NCI-H510A treated with DMSO at 0.1 percent for 48 hours (cell line): ENCODE data around the gene AAK1.
"Not testable (repeated sequence)": the region's sequence is repeated elsewhere in the genome, so short reads cannot be mapped to it uniquely, and the experiment has no call there.

Experiments
- DNase-seq: peaks from one replicate; lab custom pipeline; 2025; lab: John Stamatoyannopoulos, UW

The AAK1 gene

GRCh38 chr2:69659941-69660483 lies 16.5 kb upstream of the AAK1 start:
- DNase-seq, result no peak

- DNase-seq, result no peak
Observed at GRCh38 chr2:69659349-69659748, 15.8 kb upstream of the AAK1 start.

GRCh38 chr2:69652206-69652605 lies 8.7 kb upstream of the AAK1 start:
- DNase-seq, result no peak

- not testable (repeated sequence) for DNase-seq
Observed at GRCh38 chr2:69647196-69647595, 3.7 kb upstream of the AAK1 start.

- no peak for DNase-seq
Observed at GRCh38 chr2:69646714-69647113, 3.2 kb upstream of the AAK1 start.

- no peak for DNase-seq
Observed at GRCh38 chr2:69645921-69646320, 2.4 kb upstream of the AAK1 start.

- DNase-seq, result peak; percentile 21
Observed at GRCh38 chr2:69645031-69645431, 1.5 kb upstream of the AAK1 start.

- no peak for DNase-seq
Observed at GRCh38 chr2:69644506-69644979, 1.0 kb upstream of the AAK1 start.

GRCh38 chr2:69642709-69643601 lies 584 bp downstream of the AAK1 start:
- DNase-seq, result peak; percentile 38

- DNase-seq, result no peak
Observed at GRCh38 chr2:69641887-69642708, 1.4 kb downstream of the AAK1 start.

- DNase-seq, result no peak
Observed at GRCh38 chr2:69641471-69641870, 2.1 kb downstream of the AAK1 start.

GRCh38 chr2:69639266-69639665 lies 4.3 kb downstream of the AAK1 start:
- no peak for DNase-seq

GRCh38 chr2:69638630-69639029 lies 4.9 kb downstream of the AAK1 start:
- DNase-seq, result no peak

- DNase-seq, result no peak
Observed at GRCh38 chr2:69637923-69638322, 5.6 kb downstream of the AAK1 start.

- no peak for DNase-seq
Observed at GRCh38 chr2:69636395-69636794, 7.1 kb downstream of the AAK1 start.

GRCh38 chr2:69635432-69635831 lies 8.1 kb downstream of the AAK1 start:
- DNase-seq, result no peak

GRCh38 chr2:69634196-69634821 lies 9.2 kb downstream of the AAK1 start:
- DNase-seq, result no peak

- DNase-seq, result no peak
Observed at GRCh38 chr2:69631402-69631801, 12.1 kb downstream of the AAK1 start.

GRCh38 chr2:69629921-69630608 lies 13.5 kb downstream of the AAK1 start:
- DNase-seq, result no peak

GRCh38 chr2:69628325-69629021 lies 15.1 kb downstream of the AAK1 start:
- DNase-seq, result no peak
